GM18861 (cell line): ENCODE data around the gene TBC1D22A.
"Not testable (repeated sequence)": the region's sequence is repeated elsewhere in the genome, so short reads cannot be mapped to it uniquely, and the experiment has no call there.

Experiments used
- ATAC-seq: cut with Tn5 transposase; IDR thresholded peaks from one replicate; pipeline ENCODE4 v1.9.1; 2021; ENCODE audit not compliant: unreplicated experiment

The TBC1D22A gene

GRCh38 chr22:47126344-47126811, 363.9 kb downstream of the TBC1D22A start:
- ATAC-seq: no peak

DNA sequence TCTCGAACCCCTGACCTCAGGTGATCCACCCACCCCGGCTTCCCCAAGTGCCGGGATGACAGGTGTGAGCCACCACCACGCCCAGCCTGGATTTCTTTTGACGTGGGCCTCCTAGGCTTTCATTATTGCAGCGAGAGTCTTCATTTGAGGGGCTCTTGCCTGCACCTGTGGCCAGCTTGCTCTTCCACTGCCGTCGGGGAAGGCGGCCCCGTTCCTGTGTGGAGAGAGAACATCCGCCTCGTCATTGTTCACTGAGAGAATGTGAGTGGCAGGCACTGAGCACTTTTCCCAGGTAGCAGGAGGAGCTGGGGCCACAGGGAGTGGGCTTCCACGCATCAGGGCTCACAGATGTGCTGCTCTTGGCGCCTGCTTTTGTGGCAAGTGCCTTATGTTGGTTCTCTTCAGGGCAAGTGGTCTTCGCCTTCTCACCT, 365.0 kb downstream of the TBC1D22A start:
- ATAC-seq: no peak

GRCh38 chr22:47128216-47128615, 365.8 kb downstream of the TBC1D22A start:
- ATAC-seq: no peak

DNA sequence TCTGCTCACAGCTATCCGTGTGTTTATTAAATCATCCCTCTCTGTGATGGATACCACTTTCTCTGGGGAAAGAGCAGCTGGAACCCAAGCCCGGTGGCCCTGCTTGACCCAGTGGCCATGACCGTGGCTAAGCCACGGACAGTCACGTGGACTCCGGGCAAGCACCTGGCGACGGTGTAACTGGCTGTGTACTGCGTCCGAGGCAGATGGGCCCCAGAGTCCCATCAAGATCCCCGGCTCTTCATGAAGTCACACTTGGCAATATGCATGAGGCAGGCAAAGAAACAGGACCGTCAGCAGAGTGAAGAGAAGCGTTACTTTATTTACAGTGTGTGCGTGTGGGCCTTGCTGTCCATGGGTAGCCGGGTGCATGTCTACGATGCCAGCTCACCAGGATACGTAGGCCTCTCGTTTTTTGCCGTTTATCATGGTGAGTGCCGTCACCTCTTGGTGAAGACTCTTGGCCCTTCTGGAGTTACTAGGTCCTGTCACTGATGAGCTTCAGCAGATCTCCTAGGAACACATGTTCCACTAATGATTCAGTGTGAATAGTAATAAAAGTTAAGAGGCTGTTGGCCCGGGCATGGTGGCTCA, 366.3 kb downstream of the TBC1D22A start:
- ATAC-seq: no peak

DNA sequence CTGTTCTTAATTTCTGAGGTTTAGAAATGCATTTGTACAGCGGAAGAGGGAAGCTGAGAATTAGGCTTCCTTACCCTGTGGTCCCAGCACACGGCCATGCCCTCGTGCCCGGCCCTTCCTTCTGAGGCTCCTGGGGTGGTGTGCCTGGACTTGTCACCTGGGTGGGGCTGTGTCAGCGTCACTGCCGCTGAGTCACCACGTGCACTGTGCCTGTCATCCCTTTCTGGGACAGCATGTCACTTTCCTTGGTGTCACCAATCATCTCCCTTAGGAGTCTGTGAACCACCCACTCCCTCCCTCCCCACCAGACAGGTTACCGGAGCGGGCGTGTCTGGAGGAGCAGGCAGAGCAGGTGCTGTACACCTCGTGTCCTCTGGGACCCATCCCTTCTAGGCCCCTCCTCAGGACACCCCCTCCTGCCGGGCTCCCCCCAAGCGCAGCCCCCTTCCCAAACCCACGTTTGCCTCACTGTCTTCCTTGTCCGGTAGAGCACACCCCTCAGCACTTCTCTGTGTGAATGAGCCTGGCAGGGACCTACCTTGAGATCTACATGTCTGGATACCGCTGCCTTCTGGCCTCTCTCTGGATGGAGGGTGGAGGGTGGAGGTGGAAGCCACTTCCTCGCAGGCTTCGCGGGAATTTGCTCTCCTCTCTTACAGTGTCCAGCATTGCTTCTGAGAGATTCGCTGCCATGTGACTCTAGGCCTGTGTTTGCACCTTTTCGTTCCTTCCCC, 367.6 kb downstream of the TBC1D22A start:
- no peak for ATAC-seq

- ATAC-seq: no peak
Observed at GRCh38 chr22:47130883-47131631, 368.6 kb downstream of the TBC1D22A start.

DNA sequence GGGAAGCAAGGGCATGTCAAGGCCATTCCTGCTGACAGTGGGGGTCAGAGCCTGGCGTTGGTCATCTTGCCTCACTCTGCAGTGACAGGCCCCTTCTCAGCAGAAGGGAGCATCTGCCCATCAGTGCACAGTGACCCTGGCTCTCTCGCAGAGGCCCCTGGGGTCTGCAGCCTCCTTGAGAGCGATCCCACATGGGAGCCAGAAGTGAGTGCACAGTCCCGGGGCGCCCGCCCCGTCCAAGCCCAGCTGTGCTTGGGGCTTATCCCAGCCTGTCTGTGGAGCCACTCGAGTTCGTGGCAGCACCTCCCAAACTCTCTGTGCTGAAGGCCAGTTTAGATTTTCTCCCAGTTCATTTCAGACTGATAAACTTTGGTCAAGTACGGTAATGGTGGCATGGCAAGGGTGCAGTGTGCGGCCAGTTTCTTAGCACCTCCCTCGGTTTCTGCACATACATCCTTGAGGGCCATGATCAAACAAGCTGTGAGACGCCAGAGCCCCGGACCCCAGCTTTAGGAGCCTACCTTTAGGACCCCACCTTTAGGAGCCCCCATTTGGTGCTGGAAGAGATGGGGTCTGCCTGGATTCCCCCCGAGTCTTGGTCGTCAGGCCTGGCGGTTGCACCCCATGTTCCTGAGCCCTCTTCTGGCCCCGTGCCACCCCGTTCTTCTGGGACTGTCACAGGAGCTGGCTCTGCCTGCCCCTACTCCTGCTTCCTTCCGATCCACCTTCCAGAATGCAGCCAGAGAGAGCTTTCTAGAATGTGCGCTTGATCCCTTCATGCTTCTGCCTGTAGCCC, 369.4 kb downstream of the TBC1D22A start:
- no peak for ATAC-seq

DNA sequence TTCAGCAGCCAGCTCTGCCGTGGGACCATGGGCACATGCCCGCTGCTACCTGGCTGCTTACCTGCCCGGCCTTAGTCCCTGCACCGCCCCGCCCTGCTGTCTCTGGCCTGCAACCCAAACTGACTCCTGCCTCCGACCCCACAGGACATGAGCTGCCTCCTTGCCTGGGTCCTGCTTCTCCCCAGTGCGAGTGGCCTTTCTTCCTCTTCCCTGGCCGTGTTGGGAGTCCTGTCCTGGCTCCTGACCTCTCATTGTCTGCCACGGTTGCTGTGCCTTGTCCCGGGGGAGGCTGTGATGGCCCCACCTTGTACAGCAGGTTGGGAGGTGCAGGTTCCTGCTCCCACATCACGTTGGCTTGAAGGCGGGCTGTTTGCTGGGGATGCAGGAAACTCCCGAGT, 370.0 kb downstream of the TBC1D22A start:
- no peak for ATAC-seq

- ATAC-seq: no peak
Observed at GRCh38 chr22:47133061-47133969, 370.9 kb downstream of the TBC1D22A start.

DNA sequence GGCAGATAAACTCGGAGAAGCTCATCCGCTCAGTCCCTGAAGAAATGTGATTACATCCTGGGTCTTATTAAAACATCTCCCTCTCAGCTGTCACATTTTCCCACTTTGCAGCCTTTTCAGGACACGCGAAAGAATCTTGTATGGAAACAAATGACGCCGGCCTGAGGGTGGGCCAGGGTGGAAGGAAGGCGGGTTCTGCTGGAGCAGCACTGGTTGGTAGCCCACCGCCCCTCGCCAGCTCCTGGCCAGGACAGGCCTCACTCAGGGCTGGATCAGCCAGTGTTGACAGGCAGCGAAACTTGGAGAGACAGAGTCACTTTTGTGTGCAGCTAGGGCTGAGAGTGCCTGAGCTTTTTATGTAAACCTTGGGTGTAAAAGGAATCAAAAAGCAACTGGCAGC, 371.8 kb downstream of the TBC1D22A start:
- ATAC-seq: no peak

- no peak for ATAC-seq
Observed at GRCh38 chr22:47135338-47135737, 372.9 kb downstream of the TBC1D22A start.

DNA sequence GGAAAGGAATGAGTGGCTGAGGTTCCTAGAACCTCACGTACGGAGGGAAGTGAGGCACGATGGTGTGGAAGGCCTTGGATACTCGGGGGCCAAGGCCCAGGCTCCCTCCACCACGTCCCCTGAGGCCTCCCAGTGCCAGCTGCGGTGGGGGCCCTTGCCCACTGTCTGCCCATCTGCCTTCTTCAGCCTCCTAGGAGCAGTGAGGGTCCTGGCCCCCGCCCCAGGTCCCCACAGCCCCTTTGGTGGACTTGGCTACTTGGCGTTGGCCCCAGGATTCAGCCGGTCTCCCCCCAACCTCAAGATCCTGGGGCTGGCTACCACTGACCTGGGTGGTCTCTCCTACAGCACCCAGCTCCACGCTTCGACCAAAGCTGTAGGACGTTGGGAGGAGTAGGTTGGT, 373.6 kb downstream of the TBC1D22A start:
- no peak for ATAC-seq

DNA sequence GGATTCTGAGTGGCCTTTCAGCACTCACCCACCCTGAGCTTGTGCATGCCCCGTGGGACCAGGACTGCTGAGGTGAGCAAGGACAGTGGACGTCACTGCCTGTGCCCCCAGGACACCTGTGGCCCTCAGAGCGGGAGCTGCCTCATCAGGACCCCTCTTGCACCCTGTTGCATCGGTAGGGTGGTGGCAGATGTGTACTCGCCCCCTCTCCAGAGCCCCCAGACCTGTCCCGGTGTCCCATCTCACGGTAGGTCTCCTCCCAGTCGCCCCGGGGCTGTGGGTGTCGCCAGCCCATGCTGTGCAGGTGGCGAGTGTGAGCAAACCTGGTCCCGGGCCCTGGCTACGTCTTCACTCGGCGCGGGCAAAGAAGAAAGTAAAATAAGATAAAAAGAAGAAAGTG, 374.2 kb downstream of the TBC1D22A start:
- no peak for ATAC-seq

DNA sequence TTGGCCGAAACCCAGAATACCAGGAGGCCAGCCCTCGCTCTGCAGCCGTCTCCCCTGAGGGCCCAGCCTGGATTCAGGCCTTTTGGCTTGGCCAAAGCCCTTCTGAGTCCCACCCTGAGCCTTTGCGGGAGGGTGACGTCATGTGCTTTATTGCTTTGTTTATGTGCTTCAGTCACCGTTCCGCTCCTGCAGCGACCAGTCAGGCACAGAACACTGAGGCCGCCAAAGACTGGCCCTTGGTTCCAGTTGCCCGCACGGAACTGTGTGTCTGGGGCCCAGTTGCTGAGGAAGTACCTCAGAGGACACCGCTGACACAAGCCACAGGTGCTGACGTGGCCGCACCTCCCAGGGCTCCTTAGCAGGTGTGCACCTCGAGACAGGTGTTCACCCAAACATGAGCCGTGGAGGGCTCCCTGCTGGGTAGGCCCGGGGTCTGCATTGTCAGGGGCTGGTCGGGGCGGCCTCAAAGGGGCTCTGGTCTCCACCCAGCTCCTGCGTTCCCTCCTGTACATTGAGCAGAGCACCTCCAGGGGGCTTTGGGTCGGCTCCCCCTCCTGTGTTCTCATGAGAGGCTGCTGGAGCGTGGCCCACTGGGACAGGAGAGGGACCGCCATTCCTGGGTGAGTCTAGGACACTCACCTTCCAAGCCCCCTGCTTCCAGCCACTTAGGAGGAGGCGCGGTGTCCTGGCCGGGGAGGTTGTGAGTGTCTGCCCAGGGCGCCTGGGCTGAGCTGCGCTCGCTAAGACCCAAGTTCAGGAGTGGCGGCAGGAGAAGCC, 376.8 kb downstream of the TBC1D22A start:
- ATAC-seq: no peak

- ATAC-seq: no peak
Observed at GRCh38 chr22:47139790-47140119, 377.3 kb downstream of the TBC1D22A start.

- not testable (repeated sequence) for ATAC-seq
Observed at GRCh38 chr22:47140975-47141374, 378.5 kb downstream of the TBC1D22A start.

- ATAC-seq: no peak
Observed at GRCh38 chr22:47142427-47143046, 380.1 kb downstream of the TBC1D22A start.

GRCh38 chr22:47143249-47143938, 380.9 kb downstream of the TBC1D22A start:
- ATAC-seq: no peak
